Transverse colon (tissue), 4 donors: ENCODE data around the gene PLA2G15. TPM values are rescaled to one million over a fixed set of nuclear protein-coding genes. Genes with fewer than 3 reads are reported as not detected.

ENCODE experiments used
- DNase-seq: peaks from one replicate; pipeline ENCODE4 v3.0.0-alpha.2; 2019
- H3K27ac ChIP-seq, 4 donors: fragments of 200-600 bp; sonication (generic); 2 replicates each; pipeline ENCODE4 v1.5.1; 2016 to 2018; ENCODE audit warnings: inconsistent platforms in 4 of 4
- H3K27me3 ChIP-seq: fragments of 200-600 bp; sonication (generic); 2 replicates; pipeline ENCODE4 v1.5.1; 2017; ENCODE audit warnings: inconsistent platforms
- H3K36me3 ChIP-seq, 4 donors: fragments of 200-600 bp; sonication (generic); 2 replicates each; pipeline ENCODE4 v1.5.1; 2017 to 2019; ENCODE audit warnings: inconsistent platforms in 4 of 4
- H3K4me1 ChIP-seq, 4 donors: fragments of 200-600 bp; sonication (generic); 2 replicates each; pipeline ENCODE4 v1.5.1; 2017 to 2020; ENCODE audit warnings: inconsistent platforms in 4 of 4
- H3K4me3 ChIP-seq, 4 donors: fragments of 200-600 bp; sonication (generic); 1 replicate in 1 of 4; 2 replicates in 3 of 4; pipeline versions ENCODE4 v1.5.1 to v1.6.1; 2017 to 2019; ENCODE audit warnings: inconsistent platforms in 4 of 4
- H3K9me3 ChIP-seq, 2 donors: fragments of 200-600 bp; sonication (generic); 2 replicates each; pipeline ENCODE4 v1.5.1; 2017 to 2019; ENCODE audit warnings: inconsistent platforms in 2 of 2
- EP300 ChIP-seq: sonication (generic); formaldehyde crosslinking; IDR thresholded peaks from one replicate; pipeline ENCODE4 v1.6.1; 2017; ENCODE audit warnings: antibody characterized with exemption, low read depth
- POLR2A ChIP-seq: fragments of 450-650 bp; IDR thresholded peaks from one replicate; pipeline ENCODE4 v1.6.1; 2016; ENCODE audit warnings: antibody characterized with exemption, mild to moderate bottlenecking, moderate library complexity
- POLR2AphosphoS5 ChIP-seq, 3 donors: sonication (generic); formaldehyde crosslinking; IDR thresholded peaks; one replicate each; pipeline ENCODE4 v1.6.1; 2016; ENCODE audit warnings: antibody characterized with exemption in 3 of 3
- WGBS, 2 donors: methylation state at CpG; one replicate each; pipeline ENCODE4 v1.1.5; 2018; ENCODE audit warnings: low coverage in 1 of 2; 5-methylcytosine and 5-hydroxymethylcytosine counted together
- in situ Hi-C, 4 donors: fragments of 200-750 bp; cut with MboI; loops; one replicate each; pipeline versions ENCODE4 v1.15.0 to v1.15.1; 2017; ENCODE audit warnings: low sequenced_read_pairs in 3 of 4, low pct_ligation_motif_present in 1 of 4, low pct_unique_long_range_greater_than_20kb in 1 of 4
- intact Hi-C: fragments of 100-400 bp; cut with DNase I; formaldehyde crosslinking; loops from one replicate; pipeline ENCODE4 v1.15.1; 2023; ENCODE audit warnings: low total_unique reads
- total RNA-seq, 4 donors: library from RNA; depleted of rRNA; stranded (reverse); fragments of >200 nt; gene quantifications; one replicate each; pipeline ENCODE4 v1.1.0, GENCODE V29; 2016
- TF ChIP-seq, protein P1 (sequence below), 5 experiments: fragments of 200-600 bp in 3 of 5; fragments of 450-650 bp in 2 of 5; sonication (generic) in 3 of 5; IDR thresholded peaks; 1 replicate in 2 of 5; 2 replicates in 3 of 5; pipeline ENCODE4 v1.5.1; 2016 to 2017; ENCODE audit warnings: antibody characterized with exemption in 5 of 5, inconsistent platforms in 3 of 5, mild to moderate bottlenecking in 2 of 5, moderate library complexity in 1 of 5

The PLA2G15 gene
- total RNA-seq, 4 donors from 2014 or later: 9.6 to 18.2 (median 15.0) TPM

DNA sequence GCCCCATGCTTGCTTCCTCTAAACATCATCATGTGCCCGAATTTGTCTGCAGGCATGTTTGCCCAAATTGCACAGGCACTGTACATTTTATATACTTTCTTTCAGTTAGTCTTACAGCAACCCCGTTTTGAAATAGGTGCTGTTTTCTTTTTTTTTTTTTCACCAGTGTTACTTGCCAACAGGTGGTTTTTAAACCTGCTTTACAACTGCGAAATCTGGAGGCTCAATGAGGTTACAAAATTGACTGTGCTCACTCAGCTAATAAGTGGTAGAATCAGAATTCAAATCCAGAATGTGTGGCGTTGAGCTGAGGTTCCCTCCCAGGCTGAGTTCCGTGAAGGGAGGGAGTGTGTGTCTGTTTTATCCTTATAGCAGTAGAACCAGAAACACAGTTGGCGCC, 5.8 kb downstream of the PLA2G15 start:
- 83 to 88% methylated on average over 4 to 6 of the region's 6 CpGs for WGBS, 2 donors
- Histone ChIP-seq H3K27ac (no peak overlapping the region), H3K9me3 (no peaks in the 10 kb centered on the region), H3K4me1 (peaks cover 7 to 19% (median 12%) of the 10 kb centered on the region in 4 donors), H3K4me3 (no peak overlapping the region), H3K36me3 (peaks cover 0 to 16% (median 6%) of the 10 kb centered on the region in 4 donors), H3K27me3 (no peaks in the 10 kb centered on the region)
- intact Hi-C loops (no loop called here), in situ Hi-C loops (loop anchor here in 1 of 4 donors (10.0 kb wide), 1 partner anchor 74 kb away; no protein-coding TSS in a partner anchor)
- TF ChIP-seq EP300 (no peak), POLR2AphosphoS5 (IDR thresholded peaks at IDR 0.05) (no peak), POLR2A (no peak)
- TF ChIP-seq, protein P1, sequence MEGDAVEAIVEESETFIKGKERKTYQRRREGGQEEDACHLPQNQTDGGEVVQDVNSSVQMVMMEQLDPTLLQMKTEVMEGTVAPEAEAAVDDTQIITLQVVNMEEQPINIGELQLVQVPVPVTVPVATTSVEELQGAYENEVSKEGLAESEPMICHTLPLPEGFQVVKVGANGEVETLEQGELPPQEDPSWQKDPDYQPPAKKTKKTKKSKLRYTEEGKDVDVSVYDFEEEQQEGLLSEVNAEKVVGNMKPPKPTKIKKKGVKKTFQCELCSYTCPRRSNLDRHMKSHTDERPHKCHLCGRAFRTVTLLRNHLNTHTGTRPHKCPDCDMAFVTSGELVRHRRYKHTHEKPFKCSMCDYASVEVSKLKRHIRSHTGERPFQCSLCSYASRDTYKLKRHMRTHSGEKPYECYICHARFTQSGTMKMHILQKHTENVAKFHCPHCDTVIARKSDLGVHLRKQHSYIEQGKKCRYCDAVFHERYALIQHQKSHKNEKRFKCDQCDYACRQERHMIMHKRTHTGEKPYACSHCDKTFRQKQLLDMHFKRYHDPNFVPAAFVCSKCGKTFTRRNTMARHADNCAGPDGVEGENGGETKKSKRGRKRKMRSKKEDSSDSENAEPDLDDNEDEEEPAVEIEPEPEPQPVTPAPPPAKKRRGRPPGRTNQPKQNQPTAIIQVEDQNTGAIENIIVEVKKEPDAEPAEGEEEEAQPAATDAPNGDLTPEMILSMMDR (IDR thresholded peaks at IDR 0.05): no peak
- no peak for DNase-seq

DNA sequence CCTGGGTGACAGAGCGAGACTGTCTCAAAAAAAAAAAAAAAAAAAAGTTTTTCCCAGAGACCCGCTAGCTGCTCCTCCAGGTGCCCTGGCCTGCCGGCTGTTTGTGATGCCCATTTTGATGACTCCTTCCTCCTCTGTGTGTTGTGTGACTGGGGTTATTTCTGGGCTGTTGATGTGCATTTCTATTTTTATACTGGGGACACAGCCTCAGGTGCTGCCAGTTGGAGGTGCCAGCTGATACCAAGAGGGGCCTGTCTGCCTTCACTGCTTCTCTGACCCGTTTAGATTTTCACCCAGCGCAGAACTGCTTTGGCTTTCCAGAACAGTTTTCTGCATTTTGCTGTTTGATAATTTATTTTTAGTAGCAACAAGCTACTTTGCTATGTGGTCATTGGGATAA, 6.7 kb downstream of the PLA2G15 start:
- in situ Hi-C loops: loop anchor here in 1 of 4 donors (10.0 kb wide), 1 partner anchor 73 kb away; no protein-coding TSS in a partner anchor
- H3K36me3 ChIP-seq: peaks cover 0 to 16% (median 6%) of the 10 kb centered on the region in 4 donors
- no peak for DNase-seq
- TF ChIP-seq POLR2AphosphoS5 (IDR thresholded peaks at IDR 0.05): no peak
- TF ChIP-seq EP300: no peak
- no peak for TF ChIP-seq POLR2A
- TF ChIP-seq, protein P1 (IDR thresholded peaks at IDR 0.05): no peak
- intact Hi-C loops: no loop called here
- H3K27me3 ChIP-seq: no peaks in the 10 kb centered on the region
- no peaks in the 10 kb centered on the region for H3K9me3 ChIP-seq
- 75 to 86% methylated on average over 2 to 5 of the region's 5 CpGs for WGBS, 2 donors
- H3K27ac ChIP-seq: peak overlapping the region in 3 of 4 donors; percentile 0 to 46 (median 13)
- H3K4me1 ChIP-seq: peaks cover 2 to 12% (median 4%) of the 10 kb centered on the region in 4 donors
- H3K4me3 ChIP-seq: no peak overlapping the region

DNA sequence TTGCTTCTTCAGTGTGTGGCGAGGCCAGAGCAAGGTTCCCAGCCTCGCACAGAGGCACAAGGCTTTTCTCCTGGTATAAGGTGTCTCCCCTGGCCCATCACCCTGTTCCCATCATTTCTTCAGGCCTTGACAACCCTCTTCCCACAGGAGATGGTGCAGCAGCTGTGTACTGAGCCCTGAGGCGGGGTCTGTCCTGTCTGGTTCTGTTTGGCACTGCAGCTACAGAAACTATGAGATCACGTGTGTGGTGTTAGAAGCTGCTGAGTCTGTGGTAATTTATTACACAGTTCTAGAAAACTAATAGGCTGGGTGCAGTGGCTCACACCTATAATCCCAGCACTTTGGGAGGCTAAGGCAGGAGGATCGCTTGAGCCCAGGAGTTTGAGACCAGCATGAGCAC, 7.2 kb downstream of the PLA2G15 start:
- H3K27me3 ChIP-seq: no peaks in the 10 kb centered on the region
- peaks cover 4 to 12% (median 6%) of the 10 kb centered on the region in 4 donors for H3K4me1 ChIP-seq
- peaks cover 0 to 16% (median 6%) of the 10 kb centered on the region in 4 donors for H3K36me3 ChIP-seq
- in situ Hi-C loops (loop anchor here in 1 of 4 donors (10.0 kb wide), 1 partner anchor 72 kb away; no protein-coding TSS in a partner anchor), intact Hi-C loops (no loop called here)
- 86% methylated on average over 5 of the region's 5 CpGs; no CpG with 5 or more reads in 1 of the 2 donors for WGBS, 2 donors
- no peak for DNase-seq
- peak overlapping the region in 3 of 4 donors; percentile 0 to 46 (median 13) for H3K27ac ChIP-seq
- TF ChIP-seq POLR2A: no peak
- no peak for TF ChIP-seq POLR2AphosphoS5 (IDR thresholded peaks at IDR 0.05)
- TF ChIP-seq, protein P1 (IDR thresholded peaks at IDR 0.05): no peak
- TF ChIP-seq EP300: no peak
- H3K4me3 ChIP-seq: no peak overlapping the region
- H3K9me3 ChIP-seq: no peaks in the 10 kb centered on the region

DNA sequence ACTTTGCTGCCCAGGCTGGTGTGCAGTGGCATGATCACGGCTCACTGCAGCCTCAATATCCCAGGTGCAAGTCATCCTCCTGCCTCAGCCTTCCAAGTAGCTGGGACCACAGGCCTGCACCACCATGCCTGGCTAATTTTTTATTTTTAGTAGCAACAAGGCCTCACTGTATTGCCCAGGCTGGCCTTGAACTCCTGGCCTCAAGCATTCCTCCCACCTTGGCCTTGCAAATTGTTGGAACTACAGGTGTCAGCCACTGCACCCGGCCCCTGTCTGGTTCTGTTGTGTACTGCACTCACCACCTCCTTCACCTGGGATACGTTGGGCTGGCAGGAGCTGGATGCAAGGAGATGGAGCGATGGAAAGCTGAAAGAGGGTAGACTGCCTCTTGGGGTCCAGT, 8.5 kb downstream of the PLA2G15 start:
- TF ChIP-seq POLR2AphosphoS5 (IDR thresholded peaks at IDR 0.05) (no peak), POLR2A (no peak), EP300 (no peak)
- TF ChIP-seq, protein P1 (IDR thresholded peaks at IDR 0.05): no peak
- Histone ChIP-seq H3K9me3 (no peaks in the 10 kb centered on the region), H3K27me3 (no peaks in the 10 kb centered on the region), H3K36me3 (peaks cover 0 to 16% (median 6%) of the 10 kb centered on the region in 4 donors), H3K4me1 (peaks cover 9 to 20% (median 18%) of the 10 kb centered on the region in 4 donors), H3K27ac (no peak overlapping the region), H3K4me3 (no peak overlapping the region)
- in situ Hi-C loops: loop anchor here in 1 of 4 donors (10.0 kb wide), 1 partner anchor 71 kb away; no protein-coding TSS in a partner anchor
- DNase-seq: no peak
- intact Hi-C loops: no loop called here
- WGBS, 2 donors: 91 to 94% methylated on average over 3 to 4 of the region's 4 CpGs
